HG03558 (cell line): Measurements from ENCODE around the gene COL5A1.

Experiments used
- ATAC-seq: cut with Tn5 transposase; IDR thresholded peaks from one replicate; pipeline ENCODE4 v1.9.1; 2021; ENCODE audit warnings: moderate number of reproducible peaks; ENCODE audit not compliant: unreplicated experiment; ENCODE audit errors: extremely low read depth

The COL5A1 gene

DNA sequence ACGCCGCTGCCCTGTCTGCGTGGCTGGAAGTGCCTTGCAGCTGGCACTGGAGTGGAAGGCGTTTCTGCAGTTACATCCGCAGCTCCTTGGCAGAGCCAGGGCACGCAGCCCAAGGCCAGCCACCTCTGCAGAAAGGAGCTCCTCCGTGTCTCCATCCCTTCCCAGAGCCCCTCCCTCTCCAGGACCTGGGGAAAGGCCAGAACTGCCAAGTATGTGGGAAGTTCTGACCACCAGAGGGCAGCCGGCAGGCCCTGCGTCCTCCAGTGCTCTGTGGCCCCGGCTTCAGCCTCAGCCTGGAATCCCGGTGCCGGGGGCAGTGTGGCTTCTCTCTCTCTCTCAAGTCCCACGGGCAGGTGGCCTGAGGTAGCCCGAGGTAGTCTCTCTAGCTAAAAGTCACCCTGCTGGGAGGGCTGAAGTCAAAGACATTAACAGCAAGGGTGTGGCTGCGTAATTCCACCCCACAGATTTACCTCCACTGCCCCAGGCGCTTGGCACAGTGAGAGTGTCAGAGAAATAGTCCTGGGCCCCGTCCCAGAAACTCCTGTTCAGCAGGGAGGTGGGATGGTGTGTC, 137.3 kb downstream of the COL5A1 start:
- ATAC-seq = no peak

- no peak for ATAC-seq
Measured at GRCh38 chr9:134779640-134780039, 138.0 kb downstream of the COL5A1 start.

- no peak for ATAC-seq
Measured at GRCh38 chr9:134781591-134782302, 140.1 kb downstream of the COL5A1 start.

- no peak for ATAC-seq
Measured at GRCh38 chr9:134782921-134783698, 141.5 kb downstream of the COL5A1 start.

DNA sequence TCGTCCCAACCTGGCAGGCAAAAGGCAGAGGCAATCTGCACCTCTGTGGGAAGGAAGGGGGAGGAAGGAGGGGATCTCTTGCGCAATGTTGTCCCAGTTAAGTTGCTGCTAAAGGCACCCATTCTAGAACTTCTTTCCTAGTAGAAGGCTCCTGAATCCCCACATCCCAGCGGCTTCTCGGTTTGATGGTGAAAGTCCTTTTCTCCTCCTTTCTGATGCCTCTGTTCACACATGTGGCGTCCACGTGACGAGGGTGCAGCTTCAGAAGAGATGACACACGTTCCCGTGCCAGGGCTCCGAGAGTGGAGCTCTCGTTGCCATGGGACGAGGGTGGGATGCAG, 142.1 kb downstream of the COL5A1 start:
- ATAC-seq = no peak

- ATAC-seq = no peak
Measured at GRCh38 chr9:134784577-134785305, 143.1 kb downstream of the COL5A1 start.

GRCh38 chr9:134785325-134786108, 143.9 kb downstream of the COL5A1 start:
- no peak for ATAC-seq

DNA sequence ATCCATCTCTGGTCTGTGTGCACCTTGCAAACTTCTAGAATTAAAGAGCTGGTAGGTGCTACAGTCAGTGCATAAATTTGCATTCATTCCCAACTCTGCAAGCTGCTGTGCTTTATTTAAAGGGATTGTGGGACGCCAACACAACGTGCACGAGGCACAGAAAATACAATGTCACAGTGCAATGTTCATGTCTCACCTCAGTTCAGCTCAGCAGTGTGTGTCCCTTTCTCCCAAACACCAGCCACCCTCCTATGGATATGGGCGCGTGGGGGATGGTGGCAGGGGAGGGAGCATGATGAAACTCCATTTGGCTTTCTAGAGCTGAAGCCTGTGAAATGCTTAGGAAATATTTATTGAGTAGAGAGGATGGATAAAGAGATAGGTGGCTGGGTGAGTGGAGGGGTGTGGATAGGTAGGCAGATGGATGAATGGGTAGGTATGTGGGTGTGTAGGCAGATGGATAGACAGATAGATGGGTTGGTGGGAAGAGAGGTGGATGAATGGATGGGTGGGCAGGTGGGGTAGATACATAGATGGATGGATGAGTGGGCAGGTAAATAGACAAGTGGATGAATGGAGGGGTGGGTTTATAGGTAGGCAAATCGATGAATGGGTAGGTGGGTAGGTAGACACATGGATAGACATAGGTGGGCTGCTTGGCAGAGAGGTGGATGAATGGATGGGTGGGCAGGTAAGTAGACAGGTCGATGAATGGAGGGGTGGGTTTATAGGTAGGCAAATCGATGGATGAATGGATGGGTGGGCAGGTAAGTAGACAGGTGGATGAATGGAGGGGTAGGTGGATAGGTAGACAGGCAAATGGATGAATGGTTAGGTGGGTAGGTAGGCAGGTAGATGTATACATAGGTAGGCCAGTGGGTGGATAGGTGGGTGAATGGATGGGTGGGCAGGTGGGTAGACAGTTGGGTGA, 146.3 kb downstream of the COL5A1 start:
- no peak for ATAC-seq

DNA sequence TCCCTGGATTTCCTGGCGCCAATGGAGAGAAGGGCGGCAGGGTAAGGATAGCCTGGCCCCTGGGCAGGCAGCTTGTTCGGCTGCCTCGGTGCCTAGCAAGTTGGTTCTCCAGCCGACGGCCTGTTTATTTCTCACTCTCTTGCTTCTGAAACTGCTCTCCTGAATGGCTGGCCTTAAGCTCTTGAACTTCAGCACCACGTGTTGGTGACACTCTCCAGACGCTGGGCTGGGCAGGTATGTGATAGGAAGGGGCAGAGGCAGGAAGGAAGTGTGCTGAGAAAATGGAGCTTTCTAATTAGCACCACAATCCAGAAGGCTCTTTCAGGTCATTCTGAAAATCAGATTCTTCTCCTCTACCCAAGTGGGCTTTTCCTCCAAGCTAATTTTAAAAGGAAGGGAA, 147.6 kb downstream of the COL5A1 start:
- no peak for ATAC-seq

GRCh38 chr9:134791009-134791408, 149.4 kb downstream of the COL5A1 start:
- no peak for ATAC-seq

- no peak for ATAC-seq
Measured at GRCh38 chr9:134792627-134793026, 151.0 kb downstream of the COL5A1 start.

DNA sequence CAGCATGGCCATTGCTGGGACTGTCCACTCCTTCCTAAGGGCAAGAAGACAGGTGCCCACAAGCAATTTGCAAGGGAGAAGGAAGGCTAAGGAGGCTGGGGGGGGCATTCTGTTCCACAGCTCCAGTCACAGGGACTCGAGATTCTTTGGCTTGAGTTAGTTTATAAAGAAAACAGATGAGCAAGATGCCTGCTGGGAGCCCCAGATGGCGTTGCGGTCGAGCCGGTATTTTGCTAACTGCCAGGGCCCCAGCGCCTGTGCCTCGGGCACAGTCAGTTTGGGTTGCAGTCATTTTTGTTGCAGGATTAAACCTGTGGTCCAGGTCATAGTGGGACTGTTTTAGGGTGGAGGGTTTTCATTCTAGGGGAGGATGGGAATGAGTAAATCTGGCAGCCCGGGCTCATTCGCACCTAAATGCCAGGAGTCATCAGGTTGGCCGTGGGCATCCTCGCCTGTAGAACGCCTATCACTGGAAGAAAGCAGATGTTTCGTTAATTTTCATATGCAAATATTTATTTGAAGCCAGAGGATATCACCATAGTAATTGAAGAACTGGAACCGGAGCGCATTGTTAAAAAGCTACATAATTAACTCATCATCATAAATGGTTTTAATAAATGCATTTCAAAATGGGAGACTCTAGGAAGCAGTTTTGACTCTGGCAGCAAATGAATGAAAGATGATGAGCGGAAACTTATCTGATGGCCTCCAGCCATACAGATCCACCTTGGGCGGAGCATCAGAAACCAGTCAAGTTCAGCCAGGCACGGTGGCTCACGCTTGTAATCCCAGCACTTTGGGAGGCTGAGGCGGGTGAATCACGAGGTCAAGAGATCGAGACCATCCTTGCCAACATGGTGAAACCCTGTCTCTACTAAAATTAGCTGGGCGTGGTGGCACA, 151.9 kb downstream of the COL5A1 start:
- no peak for ATAC-seq

DNA sequence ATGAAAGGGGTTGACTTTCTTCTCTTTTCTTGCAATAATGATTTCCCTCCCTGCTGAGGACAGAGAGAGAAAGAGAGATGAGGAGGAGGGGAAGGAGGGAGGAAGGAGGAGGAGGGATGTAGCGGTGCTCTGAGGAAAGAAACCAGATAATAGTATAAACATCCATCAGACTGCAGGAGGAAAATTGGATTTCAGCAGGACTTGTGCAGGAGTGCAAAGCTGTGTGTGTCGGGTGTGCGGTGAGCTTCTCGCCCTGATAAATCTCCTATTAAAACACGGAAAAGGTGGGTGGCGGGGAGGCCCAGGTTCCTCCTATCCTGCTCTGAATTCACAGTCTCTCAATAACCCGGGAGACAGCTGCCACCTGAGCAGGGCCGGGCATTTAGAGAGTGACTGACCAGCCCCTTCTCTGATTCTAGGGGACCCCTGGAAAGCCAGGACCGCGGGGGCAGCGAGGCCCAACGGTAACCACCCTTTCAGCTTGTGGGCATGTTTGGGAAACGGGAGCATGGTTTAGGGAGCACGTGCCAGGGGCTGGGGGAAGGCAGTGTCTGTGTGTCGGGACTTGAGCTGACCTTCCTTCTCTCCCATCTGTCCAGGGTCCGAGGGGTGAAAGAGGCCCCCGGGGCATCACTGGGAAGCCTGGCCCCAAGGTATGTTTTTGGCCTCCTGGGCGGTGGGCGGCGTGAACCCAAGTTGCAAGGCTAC, 153.2 kb downstream of the COL5A1 start:
- ATAC-seq = no peak

GRCh38 chr9:134795446-134795845, 153.8 kb downstream of the COL5A1 start:
- ATAC-seq = no peak

DNA sequence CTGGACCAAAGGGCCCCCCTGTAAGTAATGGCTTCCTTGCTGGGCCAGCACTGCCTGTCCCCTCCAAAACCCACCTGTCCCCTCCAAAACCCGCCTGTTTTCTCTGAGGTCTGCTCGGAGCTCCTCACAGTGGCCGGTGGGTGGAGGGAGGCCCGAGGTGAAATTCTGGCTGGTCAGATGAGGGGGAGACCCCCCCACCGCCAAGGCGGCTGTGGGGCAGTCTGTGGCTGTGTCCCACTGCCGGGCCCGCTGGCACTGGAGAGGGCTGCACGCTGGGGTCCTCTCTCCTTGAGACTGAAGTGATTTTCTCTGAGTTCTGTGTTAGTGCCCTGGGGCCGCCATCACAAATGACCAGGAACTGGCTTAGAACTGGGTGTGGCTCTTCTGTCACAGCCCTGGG, 155.3 kb downstream of the COL5A1 start:
- ATAC-seq = no peak

DNA sequence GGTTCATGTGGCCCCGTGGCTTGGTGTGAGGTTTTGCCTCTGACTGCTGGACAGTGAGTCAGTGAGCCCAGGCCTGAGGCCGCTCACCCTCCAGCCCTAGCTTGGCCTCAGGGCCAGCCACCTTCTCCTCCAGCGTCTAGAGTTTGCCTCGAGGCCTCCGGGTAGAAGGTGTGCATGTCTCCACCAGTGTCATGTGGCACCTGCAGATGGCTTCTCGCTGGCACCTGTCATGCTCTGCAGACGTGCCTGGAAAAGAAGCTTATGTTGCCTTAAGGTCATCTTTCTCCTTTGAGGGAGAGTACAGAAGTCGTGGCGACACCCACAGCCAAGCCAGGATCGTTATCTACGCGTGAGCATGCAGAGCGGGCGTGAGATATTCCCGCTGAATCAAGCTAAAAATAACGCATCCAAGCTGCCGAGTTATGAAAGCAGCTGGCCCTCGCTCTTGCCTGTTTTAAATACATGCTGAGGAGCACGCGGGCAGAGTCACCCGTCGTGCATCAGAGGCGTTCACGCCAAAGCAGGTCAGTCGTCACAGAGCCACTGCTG, 159.3 kb downstream of the COL5A1 start:
- no peak for ATAC-seq

GRCh38 chr9:134802216-134802795, 160.7 kb downstream of the COL5A1 start:
- ATAC-seq = no peak
